Measurements from ENCODE around the gene RNF183.
"Not testable (repeated sequence)": the region's sequence is repeated elsewhere in the genome, so short reads cannot be mapped to it uniquely, and the experiment has no call there.

RNF183 gene

GRCh38 chr9:113315231-113315630 lies 12.1 kb upstream of the RNF183 start:
- peak; percentile 6 to 76 for DNase-seq

DNA sequence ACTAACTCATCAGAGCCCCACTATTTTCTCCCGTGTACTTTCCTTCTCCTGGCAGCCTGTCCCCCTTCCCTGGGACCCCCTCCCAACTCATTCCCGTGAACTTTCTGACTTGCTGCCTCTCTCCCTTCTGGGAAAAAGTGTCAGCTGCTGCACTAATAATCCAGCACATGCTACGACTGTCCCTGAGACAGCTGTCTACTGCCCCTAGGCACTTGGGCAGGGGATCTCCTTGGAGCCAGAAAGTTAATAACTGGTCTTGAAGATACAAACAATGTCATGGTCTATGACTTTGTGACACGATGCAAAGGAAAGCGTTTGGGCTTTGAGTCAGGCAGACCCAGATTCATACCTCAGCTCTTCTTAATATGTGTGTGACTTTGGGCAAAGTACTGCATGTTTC lies 10.1 kb upstream of the RNF183 start:
- no peak for DNase-seq

- no peak for DNase-seq
Measured at GRCh38 chr9:113311961-113312360, 8.8 kb upstream of the RNF183 start.

- no peak for DNase-seq
Measured at GRCh38 chr9:113310538-113310937, 7.4 kb upstream of the RNF183 start.

DNA sequence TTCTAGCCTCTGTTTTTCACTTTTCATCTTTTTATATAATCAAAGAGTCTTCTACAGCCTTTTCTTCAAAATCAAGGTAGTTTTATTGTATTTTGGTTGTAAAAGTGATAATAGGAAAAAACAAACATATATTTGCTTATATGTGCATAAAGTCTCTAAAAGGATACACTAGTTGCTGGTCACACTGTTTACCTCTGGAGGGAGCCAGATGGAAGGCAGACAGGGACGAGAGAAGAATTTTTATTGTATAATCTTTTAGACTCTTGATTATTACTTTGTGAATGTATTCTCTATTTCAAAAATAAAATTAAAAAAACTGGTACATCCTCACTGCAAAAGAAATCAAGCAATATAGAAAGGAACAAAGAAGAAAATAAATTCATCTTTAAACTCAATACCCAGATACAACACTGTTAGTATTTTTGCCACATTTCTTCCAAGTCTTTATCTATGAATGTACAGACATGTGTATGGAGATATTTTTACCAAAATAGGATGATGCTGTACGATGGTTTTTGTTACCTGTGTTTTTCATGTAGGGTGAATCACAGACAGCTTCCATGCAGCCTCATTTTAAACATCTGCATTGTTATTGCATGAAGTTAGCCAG lies 6.1 kb upstream of the RNF183 start:
- DNase-seq = peak; percentile 32 to 51

GRCh38 chr9:113307396-113307975 lies 4.3 kb upstream of the RNF183 start:
- no peak for DNase-seq

- no peak for DNase-seq
Measured at GRCh38 chr9:113306566-113306965, 3.4 kb upstream of the RNF183 start.

GRCh38 chr9:113301548-113301947 lies 1.6 kb downstream of the RNF183 start:
- no peak for DNase-seq

DNA sequence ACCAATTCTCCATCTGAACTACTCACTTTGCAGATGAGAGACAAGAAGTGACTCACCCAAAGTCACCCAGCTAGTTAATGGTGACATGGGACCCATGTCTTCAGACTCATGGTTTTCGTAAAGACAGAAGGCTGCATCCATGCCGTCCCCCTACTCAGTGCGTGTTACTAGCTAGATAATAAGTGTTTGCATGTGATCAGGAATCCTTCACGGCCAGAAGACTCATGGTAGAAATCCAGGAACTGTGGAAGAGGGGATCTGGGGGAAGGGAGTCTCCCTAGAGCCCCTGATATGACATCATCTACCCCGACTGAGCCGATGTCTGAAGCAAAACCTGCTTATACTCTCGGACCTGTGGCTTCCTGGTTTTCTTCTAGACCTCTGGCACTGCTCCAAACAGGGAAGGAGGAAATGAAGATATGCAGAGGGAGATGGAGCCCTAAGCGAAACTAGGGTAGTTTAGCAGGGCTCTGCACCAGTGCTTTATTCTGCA lies 3.3 kb downstream of the RNF183 start:
- DNase-seq = peak; percentile 61 to 68

DNA sequence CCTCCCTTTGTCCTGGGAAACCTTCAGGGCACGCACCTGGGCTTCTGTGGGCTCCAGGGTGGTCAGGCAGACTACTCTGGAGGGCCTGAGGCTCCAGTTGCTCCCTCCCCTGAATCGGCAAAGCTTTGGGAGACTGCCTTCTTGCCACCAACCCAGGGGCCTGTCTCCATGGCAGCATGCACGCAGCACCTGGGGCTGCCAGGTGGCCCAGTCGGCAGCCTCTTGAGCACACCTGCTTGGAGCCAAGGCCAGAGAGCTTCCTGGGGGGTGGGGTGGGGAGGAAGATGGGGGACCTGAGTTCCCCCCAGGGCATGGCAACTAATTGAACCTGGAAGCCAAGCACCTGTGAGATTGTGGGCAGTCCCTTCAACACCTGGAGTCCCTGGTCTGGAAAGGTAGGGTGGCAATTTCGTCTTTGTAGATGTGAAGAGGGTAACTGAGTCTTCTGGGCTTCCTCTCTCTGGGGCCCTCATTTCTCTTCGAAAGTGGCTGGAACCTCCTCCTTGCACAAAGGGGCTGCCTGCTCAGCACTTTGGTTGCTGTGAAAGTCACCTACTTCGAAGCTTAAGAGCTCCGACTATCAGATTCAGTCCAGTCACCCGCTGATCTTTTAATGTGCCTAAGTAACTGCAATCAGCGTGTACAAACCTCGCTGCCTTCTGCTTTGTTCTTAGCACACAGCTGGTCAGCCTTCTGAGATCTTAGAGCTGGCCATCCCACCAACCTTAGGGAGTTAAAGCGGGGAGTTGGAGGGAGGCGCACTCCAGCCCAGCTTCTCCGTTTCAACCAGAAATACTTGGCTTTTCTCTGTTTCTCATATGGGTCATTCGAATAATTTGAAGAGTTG lies 4.0 kb downstream of the RNF183 start:
- DNase-seq = no peak

- no peak for DNase-seq
Measured at GRCh38 chr9:113298311-113298710, 4.9 kb downstream of the RNF183 start.

DNA sequence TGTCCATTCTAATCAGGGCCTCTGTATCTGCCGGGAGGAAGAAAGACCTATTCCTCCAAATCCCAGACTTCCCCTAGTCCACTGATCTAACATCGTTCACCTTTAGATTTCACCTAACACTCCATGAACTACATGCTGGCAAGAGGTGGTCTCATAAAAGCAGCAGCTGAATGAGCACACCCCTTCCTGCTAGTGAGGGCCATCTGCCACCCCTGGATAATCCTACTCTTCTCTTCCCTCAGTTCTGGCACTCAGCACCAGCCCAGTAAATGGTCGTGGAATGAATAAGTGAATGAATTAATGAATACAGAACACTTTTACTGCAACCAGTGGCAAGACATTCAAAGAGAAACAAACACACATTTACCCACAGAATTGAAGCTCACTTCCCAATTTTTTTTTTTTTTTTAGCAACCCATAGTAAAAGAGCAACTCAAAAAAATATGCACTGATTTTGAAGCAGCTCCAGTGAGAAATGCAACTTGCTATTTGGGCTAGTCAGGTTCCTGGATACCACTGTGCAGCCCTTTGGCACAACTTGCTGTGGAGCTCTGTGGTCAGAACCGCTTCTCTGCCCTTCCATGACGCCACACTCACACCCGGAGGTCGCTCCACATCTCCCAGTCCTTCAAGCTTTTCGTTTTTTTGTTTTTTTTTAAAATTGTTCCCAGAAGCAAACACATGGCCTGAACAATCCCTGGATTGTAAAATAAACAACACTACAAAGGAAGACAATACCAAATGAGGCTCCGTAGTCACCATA lies 6.2 kb downstream of the RNF183 start:
- DNase-seq = no peak

DNA sequence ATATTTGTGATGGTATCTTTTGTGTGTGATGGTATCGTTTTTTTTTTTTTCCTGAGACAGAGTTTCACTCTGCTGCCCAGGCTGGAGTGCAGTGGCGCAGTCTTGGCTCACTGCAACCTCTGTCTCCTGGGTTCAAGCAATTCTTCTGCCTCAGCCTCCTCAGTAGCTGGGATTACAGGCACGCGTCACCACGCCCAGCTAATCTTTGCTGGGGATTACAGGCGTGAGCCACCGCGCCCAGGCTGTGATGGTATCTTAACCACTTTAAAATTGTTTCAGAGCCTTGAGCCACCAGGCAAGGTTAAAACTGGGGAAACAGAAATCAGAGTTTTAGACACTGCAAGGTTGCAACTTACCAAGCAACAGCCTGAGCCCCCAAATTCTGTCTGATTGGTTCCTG lies 6.9 kb downstream of the RNF183 start:
- DNase-seq = not testable (repeated sequence)

DNA sequence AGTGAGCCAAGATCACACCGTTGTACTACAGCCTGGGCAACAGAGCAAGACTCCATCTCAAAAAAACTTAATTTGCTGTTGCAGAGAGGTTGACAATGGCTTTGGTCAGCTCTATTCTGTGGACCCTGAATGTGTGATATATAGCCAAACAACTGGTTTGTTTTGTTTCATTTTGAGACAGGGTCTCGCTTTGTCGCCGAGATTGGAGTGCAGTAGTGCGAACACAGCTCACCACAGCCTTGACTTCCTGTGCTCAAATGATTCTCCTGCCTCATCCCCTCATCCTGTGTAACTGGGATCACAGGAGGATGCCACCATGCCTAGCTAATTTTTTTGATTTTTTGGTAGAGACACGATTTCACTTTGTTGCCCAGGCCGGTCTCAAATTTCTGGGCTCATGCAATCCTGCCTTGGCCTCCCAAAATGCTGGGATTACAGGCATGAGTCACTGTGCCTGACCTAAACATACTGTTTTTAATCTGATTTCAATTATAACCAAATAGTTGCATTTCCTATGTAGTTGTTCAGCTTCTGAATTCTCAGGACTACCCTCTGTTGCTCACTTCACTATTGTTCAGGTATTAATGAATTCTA lies 9.8 kb downstream of the RNF183 start:
- no peak for DNase-seq

DNA sequence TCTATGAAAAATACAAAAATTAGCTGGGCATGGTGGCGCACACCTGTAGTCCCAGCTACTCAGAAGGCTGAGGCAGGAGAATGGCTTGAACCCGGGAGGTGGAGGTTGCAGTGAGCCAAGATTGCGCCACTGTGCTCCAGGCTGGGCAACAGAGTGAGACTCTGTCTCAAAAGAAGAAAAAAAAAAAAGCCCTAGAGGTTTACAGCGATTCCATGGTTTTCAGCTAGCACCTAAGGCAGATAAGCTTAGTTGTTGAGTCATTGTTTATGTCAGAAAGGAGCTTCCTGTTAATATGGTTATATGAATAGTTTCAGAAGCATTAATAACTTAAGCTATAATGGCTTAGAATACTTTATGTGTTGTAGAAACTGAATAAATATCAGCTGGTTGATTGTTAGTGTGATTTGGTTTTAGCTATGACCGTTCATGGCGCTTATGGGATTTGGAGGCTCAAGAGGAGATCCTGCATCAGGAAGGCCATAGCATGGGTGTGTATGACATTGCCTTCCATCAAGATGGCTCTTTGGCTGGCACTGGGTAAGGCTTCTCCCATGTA lies 13.0 kb downstream of the RNF183 start:
- DNase-seq = no peak

GRCh38 chr9:113289091-113289490 lies 14.1 kb downstream of the RNF183 start:
- DNase-seq = no peak

GRCh38 chr9:113281356-113281755 lies 21.8 kb downstream of the RNF183 start:
- DNase-seq = no peak

GRCh38 chr9:113278840-113279239 lies 24.3 kb downstream of the RNF183 start:
- no peak for DNase-seq

DNA sequence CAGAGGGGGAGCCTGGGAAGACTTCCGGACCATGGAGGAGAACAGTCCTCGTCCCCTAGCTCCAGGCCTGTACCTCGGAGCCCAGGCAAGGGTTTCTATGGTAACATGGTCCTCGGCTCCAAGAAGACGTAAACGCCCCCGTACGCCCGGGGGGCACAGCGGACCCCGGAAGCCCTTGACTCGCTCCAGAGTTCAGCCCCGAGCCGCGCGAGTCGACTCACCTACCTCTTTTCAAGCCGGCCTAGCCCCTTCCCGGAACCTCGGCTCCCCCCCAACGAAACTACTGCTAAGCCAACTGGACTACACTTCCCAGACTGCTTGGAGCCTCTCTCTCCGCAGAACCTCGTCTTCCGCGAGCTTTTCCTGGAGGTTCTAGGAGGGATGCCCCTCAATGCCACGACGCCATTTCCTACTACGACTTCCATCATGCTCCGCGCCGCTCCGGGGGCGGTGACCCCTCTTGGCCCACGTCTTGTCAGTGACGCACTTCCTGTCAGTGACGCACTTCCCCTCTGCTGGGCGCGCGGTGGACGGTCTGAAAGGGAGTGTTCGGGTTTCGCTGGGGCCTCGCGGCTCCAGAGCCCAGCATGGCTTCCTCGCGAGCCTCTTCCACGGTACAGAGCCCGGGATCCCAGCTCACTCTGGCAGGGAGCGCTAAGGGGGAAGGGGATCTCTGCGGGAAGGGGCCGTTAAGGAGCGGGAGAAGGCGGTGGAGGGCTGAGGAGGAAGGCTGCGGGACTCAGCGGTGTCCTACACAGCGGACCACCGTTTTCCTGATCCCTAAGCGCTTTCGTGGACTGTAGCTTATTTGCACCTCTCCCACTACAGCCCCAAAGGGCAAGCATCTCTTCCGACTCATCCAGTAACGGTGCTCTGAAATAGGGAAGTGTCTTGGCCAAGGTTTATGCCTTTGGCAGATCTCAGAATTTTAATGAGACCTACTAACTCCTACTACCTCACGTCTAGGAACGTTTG lies 27.7 kb downstream of the RNF183 start, which contains the start of the genes CDC26 and PRPF4:
Gene CDC26 (minus strand): TSS at position 416 of the 975 bp plus-strand sequence. CDS start 3,065 bp downstream, outside the sequence.
Gene PRPF4 (plus strand): TSS at position 502 of the 975 bp plus-strand sequence. CDS start 86 bp downstream, at position 588.
- DNase-seq = peak; percentile 96 to 98

GRCh38 chr9:113274474-113275156 lies 28.6 kb downstream of the RNF183 start:
- peak; percentile 46 to 89 for DNase-seq

Data from inflammatory macrophage treated with lipopolysaccharide for 1 hour (primary cell).